Kidney epithelial cell (primary cell): ENCODE measurements around the gene ERC2. TPM values are rescaled to one million over a fixed set of nuclear protein-coding genes. Genes with fewer than 3 reads are reported as not detected.

Source experiments
- DNase-seq: peaks from one replicate; pipeline ENCODE4 v3.0.0-alpha.2; 2010; ENCODE audit warnings: low read depth
- H3K27me3 ChIP-seq: 2 replicates; pipeline ENCODE4 v1.6.0; 2011; ENCODE audit warnings: low read length; ENCODE audit not compliant: control insufficient read depth, insufficient read depth
- H3K36me3 ChIP-seq: 2 replicates; pipeline ENCODE4 v1.5.1; 2011; ENCODE audit warnings: low read length; ENCODE audit not compliant: control insufficient read depth, insufficient read depth
- H3K4me3 ChIP-seq: 2 replicates; pipeline ENCODE4 v1.5.1; 2011; ENCODE audit warnings: low read depth, mild to moderate bottlenecking, control low read depth, low read length
- CTCF ChIP-seq: IDR thresholded peaks from 2 replicates; pipeline ENCODE4 v1.5.1; 2011; ENCODE audit warnings: mild to moderate bottlenecking, moderate library complexity, low read length, control low read depth, inconsistent platforms; ENCODE audit not compliant: insufficient read depth, poor library complexity, severe bottlenecking
- total RNA-seq: library from RNA; depleted of rRNA; stranded (reverse); fragments of >200 nt; gene quantifications from 2 replicates; pipeline ENCODE4 v1.2.3, GENCODE V29; 2015

ERC2 gene
- total RNA-seq, 1 donor from 2014 or later: 17.0 TPM

GRCh38 chr3:55637906-55638638 is 830.2 kb downstream of the ERC2 start:
- H3K36me3 ChIP-seq: no peaks in the 10 kb centered on the region
- DNase-seq: no peak
- no peak for TF ChIP-seq CTCF
- H3K4me3 ChIP-seq: no peak overlapping the region
- no peaks in the 10 kb centered on the region for H3K27me3 ChIP-seq

GRCh38 chr3:55636300-55637195 is 831.7 kb downstream of the ERC2 start:
- H3K27me3 ChIP-seq: no peaks in the 10 kb centered on the region
- DNase-seq: no peak

GRCh38 chr3:55634345-55634744 is 833.9 kb downstream of the ERC2 start:
- DNase-seq: no peak
- no peak overlapping the region for H3K4me3 ChIP-seq

More at GRCh38 chr3:55636300-55637195, 831.7 kb downstream of the ERC2 start:
- no peaks in the 10 kb centered on the region for H3K36me3 ChIP-seq
- H3K4me3 ChIP-seq: no peak overlapping the region
- TF ChIP-seq CTCF: no peak

GRCh38 chr3:55633333-55633732 is 834.9 kb downstream of the ERC2 start:
- H3K4me3 ChIP-seq: no peak overlapping the region
- H3K36me3 ChIP-seq: no peaks in the 10 kb centered on the region
- TF ChIP-seq CTCF: no peak
- no peaks in the 10 kb centered on the region for H3K27me3 ChIP-seq
- DNase-seq: no peak

More at GRCh38 chr3:55634345-55634744, 833.9 kb downstream of the ERC2 start:
- Histone ChIP-seq H3K36me3 (no peaks in the 10 kb centered on the region), H3K27me3 (no peaks in the 10 kb centered on the region)
- TF ChIP-seq CTCF: no peak

DNA sequence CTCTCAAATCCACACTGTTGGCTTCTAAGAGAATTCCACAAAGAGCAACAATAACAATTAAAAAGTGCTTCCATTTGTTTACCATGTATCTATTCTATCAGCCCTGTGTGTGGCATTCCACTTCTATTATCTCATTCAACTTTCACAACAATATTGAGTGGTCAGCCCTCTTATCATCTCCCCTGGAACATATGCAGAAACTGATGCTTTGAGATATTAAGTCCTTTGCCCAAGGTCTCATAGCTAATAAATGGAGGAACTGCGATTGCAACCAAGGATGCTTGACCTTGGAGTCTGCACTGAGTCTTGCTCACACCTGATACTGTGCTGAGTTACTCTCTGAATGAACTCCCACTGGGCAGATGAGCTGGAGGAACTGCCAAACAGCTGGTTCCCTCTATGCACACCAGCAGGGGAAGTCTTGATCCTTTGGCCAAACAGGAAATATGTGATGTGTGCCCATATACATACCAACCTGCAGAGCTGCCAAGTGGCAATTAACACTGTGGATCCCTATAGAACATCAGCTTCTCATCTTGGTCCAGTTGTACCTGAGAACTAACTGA is 836.4 kb downstream of the ERC2 start:
- Histone ChIP-seq H3K36me3 (no peaks in the 10 kb centered on the region), H3K4me3 (no peak overlapping the region), H3K27me3 (no peaks in the 10 kb centered on the region)
- DNase-seq: no peak
- TF ChIP-seq CTCF: no peak
